Urothelium cell line (cell line): Measurements from ENCODE around the gene BACH2.
"Not testable (repeated sequence)": the region's sequence is repeated elsewhere in the genome, so short reads cannot be mapped to it uniquely, and the experiment has no call there.

Experiments
- DNase-seq: peaks from one replicate; pipeline ENCODE4 v3.0.0; 2011; ENCODE audit warnings: low spot score, mixed read lengths
- FAIRE-seq: peaks from 2 replicates; lab custom pipeline; 2011; peaks lifted over from hg19 to GRCh38; lab: Jason Lieb, UNC

The BACH2 gene

GRCh38 chr6:90135667-90136066, 161.0 kb downstream of the BACH2 start:
- FAIRE-seq, result no peak

GRCh38 chr6:90133664-90134063, 163.0 kb downstream of the BACH2 start:
- DNase-seq, FAIRE-seq: not testable (repeated sequence)

More at GRCh38 chr6:90135667-90136066, 161.0 kb downstream of the BACH2 start:
- DNase-seq, result peak; percentile 48

DNA sequence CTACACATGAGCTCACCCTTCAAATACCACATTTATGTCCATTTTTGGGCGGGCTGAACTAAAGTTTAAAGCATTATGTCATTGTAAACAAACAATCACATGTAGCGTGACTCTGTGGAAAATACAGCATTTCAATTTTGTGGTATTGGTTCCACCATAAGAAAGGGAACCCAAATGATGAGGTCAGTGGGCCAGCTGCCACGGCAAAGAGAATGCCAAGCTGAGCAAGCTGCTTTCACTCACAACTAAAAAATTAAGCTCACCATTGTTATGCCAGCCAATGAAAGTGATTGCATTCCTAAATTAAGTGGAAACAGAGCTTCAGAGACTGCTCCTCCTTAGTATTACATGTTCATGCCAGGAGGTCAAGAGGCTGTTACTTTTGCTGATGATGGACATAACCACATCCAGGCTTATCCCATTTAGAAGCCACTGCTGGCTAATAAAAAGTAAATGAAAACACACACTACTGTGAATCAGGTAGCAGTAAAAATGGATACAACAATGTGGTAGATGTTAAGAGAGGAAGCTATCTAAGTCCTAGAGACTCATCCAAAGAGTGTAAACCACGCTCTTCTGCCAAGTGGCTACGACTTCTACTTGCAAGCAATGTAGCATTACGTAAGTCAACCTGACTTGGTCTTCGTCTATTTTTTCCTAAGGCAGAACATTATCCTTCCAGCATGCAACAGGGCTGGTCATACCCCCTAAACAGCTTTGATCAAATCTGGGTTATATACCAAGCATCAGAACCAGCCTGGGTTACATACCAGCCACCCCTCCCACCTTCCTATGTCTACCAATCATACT, 164.8 kb downstream of the BACH2 start:
- DNase-seq (no peak), FAIRE-seq (no peak)

DNA sequence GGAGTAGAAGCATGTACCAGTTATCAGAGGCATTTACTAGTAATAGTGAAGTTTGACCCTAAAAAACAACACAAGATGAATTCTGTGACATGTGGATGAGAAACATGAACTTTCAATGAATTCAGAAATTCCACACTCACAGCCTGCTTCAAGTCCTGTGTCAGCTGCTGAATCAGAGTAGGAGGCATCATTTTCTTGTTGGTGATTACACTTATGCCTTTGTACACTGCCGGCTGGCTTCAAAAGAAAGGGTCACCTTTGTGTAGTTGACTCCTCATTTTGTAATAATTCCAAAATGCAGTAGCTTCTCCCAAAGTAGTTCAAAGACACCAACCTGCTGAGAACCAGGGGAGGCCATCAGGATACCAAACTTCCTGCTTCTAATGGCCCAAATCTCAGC, 165.5 kb downstream of the BACH2 start:
- FAIRE-seq (no peak), DNase-seq (no peak)

DNA sequence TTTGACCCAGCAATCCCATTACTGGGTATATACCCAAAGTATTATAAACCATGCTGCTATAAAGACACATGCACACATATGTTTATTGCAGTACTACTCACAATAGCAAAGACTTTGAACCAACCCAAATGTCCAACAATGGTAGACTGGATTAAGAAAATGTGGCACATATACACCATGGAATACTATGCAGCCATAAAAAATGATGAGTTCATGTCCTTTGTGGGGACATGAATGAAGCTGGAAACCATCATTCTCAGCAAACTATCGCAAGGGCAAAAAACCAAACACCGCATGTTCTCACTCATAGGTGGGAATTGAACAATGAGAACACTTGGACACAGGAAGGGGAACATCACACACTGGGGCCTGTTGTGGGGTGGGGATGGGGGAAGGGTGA, 168.0 kb downstream of the BACH2 start:
- not testable (repeated sequence) for DNase-seq, FAIRE-seq

- DNase-seq, result no peak
- no peak for FAIRE-seq
Measured at GRCh38 chr6:90127595-90127994, 169.0 kb downstream of the BACH2 start.

DNA sequence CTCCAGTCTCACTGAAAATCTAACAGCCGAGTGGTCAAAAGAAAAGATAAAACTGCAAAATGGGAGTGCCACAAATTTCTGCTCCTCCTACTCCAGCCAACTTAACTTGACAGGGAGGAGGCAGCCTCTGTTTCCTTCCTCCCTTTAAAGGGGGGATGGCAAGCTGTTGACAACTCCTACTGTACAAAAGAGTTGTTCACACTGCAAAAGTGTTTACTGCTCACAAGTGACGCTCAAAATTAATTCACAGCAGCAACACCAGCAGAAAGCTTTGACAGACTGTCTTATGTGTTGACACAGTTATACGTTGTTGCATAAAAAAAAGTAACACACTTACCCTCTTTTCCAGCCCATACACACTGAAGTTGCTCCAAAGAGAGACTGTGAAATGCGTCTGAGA, 169.8 kb downstream of the BACH2 start:
- no peak for FAIRE-seq
- no peak for DNase-seq

DNA sequence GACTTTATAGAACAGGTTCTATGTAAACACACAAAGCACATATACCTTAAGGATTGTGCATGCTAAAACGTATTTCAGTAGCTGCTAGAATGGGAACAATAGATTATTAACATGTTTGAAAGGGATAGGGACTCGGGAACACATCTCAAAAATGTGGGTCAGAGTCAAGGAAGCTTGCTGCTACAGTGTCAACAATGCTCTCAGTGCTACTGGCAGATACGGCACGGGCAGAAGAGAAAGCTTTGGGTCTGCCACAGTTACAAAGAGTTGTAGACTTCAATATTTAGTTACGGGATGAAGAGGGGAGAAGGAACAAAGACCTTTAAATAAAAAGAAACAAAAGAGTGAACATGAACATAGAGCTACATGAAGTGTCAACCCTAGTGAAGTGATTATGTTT, 170.5 kb downstream of the BACH2 start:
- FAIRE-seq (no peak), DNase-seq (no peak)

DNA sequence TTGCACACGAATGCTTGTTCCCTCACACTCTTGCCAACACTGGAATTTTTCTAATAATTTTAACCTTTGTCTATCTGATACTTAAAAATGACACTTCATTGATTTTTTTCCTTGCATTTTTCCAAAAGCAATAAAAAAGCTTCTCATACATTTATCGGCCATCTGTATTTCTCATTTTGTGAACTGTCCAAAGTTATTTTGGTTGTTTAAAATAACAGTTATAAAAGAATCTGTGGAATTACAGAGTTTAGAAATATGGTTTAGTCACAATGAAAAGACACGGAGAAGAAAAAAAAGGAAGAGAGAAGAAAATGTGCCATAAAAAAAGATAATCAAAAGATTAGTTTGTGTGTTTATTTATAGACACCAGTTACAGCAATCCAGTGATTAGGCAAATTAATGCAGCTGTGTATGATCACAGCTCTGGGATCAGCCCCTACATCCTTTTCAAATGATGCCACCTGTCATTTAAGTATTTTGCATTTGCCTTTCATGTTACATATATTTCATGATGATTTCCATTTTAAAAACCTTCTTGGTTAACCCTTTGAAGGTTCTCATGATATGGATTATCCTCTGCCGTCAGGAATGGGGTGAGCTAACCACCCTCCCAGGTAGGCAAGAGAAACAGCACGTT, 171.7 kb downstream of the BACH2 start:
- no peak for FAIRE-seq
- DNase-seq, result no peak

DNA sequence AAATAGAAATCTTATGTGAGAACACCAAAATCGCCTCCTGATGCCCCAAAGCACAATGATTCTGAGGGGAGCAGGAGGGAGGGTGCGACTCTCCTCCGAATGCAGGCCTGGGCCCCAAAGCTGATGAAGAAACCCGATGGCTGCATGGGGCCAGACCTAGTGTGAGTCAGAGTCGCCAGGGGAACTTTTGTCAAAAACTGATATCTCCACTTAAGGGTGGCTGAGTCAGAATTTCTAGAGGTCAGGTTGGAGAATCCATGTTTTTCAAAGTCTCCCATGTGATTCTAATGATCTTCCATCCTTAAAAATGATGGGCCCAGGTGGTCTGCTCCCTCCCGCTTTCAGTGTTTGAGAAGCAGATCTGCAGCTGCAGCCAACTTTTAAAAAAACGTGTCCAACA, 172.8 kb downstream of the BACH2 start:
- FAIRE-seq (no peak), DNase-seq (no peak)

DNA sequence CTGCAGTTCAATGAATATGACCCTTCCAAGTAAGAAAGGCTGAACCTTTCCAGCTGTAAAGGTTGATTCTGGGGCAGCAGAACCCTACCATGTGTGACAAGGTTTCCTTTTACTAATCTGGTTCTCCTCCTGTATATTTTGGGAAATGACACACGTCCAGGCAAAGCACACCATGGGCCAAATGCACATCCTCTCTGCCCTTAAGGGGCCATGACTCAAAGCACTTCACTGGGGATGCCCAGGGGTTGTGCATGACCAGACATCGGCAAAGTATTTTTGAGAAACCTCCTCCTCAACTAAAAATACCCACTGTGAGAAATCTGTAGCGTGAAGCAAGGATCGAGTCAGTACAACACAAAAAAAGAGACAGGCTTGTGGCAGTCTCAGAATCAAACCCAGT, 174.7 kb downstream of the BACH2 start:
- FAIRE-seq (no peak), DNase-seq (no peak)

GRCh38 chr6:90120327-90120726, 176.3 kb downstream of the BACH2 start:
- FAIRE-seq (no peak), DNase-seq (no peak)

GRCh38 chr6:90119618-90120017, 177.0 kb downstream of the BACH2 start:
- FAIRE-seq (no peak), DNase-seq (no peak)

DNA sequence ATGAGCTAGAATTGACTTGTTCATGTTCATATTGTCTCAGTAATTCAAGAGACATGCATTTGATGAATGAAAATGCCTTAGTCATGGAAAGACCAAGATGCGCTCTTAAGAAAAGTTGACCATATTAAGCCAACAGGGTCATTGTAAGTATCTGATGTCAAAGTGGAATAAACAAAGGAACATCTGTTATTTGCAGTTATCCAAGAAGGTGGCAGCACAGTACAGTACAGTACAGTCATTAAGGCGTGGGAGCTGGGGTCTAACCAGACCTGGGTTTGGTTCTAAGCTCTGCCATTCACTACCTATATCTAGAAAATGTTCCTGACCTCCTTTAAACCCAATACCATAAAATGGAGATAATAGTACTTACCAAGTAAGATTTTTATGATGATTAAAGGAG, 178.1 kb downstream of the BACH2 start:
- FAIRE-seq, result no peak
- DNase-seq, result no peak

DNA sequence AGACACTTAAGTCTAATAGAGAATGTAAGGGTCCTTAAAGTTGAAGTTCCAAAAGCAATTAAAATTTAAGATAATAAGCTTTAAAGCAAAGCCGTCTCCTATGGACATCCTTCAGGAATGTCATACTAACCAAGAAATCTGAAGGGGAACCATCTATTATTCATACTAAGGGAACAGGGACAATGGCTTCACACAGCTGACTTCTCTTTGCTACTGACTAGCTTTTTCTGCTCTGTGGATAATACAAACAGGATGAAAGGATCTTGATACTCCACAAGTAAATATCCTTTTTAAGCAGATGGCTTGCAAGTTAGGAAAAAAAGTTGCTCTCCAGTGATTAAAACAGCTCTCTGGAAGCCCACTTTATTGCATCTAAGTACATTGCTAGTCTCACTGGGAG, 178.6 kb downstream of the BACH2 start:
- FAIRE-seq (no peak), DNase-seq (no peak)

- FAIRE-seq, DNase-seq: not testable (repeated sequence)
Measured at GRCh38 chr6:90116126-90116525, 180.5 kb downstream of the BACH2 start.

GRCh38 chr6:90113389-90113788, 183.3 kb downstream of the BACH2 start:
- no peak for DNase-seq
- FAIRE-seq, result no peak

DNA sequence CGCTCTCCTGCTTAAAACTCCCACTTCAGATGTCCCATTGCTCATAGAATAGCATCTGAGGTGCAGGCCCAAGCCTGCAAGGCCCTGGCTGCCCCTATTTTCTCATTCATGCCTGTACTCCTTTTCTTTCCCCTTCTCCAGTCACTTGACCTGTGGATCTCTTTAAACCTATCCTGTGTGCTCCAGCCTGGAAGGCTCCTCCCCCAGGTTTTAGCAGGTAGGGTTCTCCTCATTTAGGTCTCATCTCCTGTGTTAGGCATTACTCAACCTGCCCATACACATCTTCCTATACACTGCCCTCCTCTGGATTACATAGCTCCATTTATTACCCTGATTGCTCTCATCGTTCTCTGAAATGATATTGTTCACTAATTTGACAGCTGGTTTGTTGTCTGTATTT, 185.3 kb downstream of the BACH2 start:
- DNase-seq, result no peak
- no peak for FAIRE-seq

DNA sequence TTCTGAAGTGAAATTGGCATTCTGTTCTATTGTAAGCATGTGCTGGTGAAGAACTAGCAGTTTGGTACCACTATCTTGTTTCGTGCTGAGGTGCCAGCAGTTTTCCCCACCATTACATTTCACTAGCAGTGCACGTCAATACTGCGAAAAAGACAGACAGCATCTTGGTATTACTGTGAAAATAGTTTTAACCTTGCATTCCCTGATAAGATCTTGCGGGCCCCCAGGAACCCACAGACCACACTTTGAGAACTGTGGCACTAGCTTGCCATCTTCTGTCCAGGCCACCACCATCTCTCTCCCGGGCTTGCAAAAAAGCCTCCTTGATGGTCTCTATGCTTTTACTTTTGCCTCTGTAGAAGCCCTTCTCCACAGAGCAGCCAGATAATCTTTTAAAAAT, 185.7 kb downstream of the BACH2 start:
- FAIRE-seq (no peak), DNase-seq (no peak)

GRCh38 chr6:90109141-90109540, 187.5 kb downstream of the BACH2 start:
- DNase-seq (no peak), FAIRE-seq (no peak)

GRCh38 chr6:90107771-90108282, 188.8 kb downstream of the BACH2 start:
- DNase-seq, result no peak
- FAIRE-seq, result no peak

GRCh38 chr6:90107371-90107770, 189.3 kb downstream of the BACH2 start:
- no peak for FAIRE-seq
- DNase-seq, result no peak
